Ovary (tissue), 3 donors: ENCODE results near the gene CDK5RAP3.

Source experiments
- CTCF ChIP-seq, 3 donors: fragments of 450-650 bp in 2 of 3; fragments of 200-600 bp in 1 of 3; IDR thresholded peaks; one replicate each; pipeline versions ENCODE4 v1.5.1 to v1.8.0; 2016 to 2022; ENCODE audit warnings: antibody characterized with exemption in 3 of 3, mild to moderate bottlenecking in 1 of 3
- POLR2A ChIP-seq: fragments of 450-650 bp; IDR thresholded peaks from one replicate; pipeline ENCODE4 v1.6.1; 2017; ENCODE audit warnings: antibody characterized with exemption, mild to moderate bottlenecking, moderate library complexity
- donor health status: DM: no; HTN: no; CAD: no.

GRCh38 chr17:47929218-47930000 is 41.5 kb upstream of the CDK5RAP3 start:
- TF ChIP-seq POLR2A (no peak), CTCF (IDR thresholded peaks at IDR 0.05) (no peak)
